H1 (cell line): ENCODE results near the gene CXCL16. TPM values are rescaled to one million over a fixed set of nuclear protein-coding genes. Genes with fewer than 3 reads are reported as not detected.

Experiments
- CTCF ChIA-PET: fragments of 300-600 bp; sonication (Branson Sonifier 250); formaldehyde crosslinking; loops from one replicate; lab custom pipeline; 2021; ENCODE audit not compliant: partially characterized antibody; lab: Charles Lee
- POLR2A ChIA-PET: fragments of 300-600 bp; sonication (Branson Sonifier 250); formaldehyde crosslinking; loops from one replicate; lab custom pipeline; 2021; ENCODE audit warnings: inconsistent platforms; ENCODE audit not compliant: partially characterized antibody; lab: Charles Lee
- DNase-seq, 2 experiments: peaks; one replicate each; pipeline versions ENCODE4 v3.0.0 to v3.0.0-alpha.2; 2010 to 2022; ENCODE audit warnings: low spot score in 2 of 2, low read depth in 1 of 2, mixed read lengths in 1 of 2
- FAIRE-seq: peaks from 2 replicates; lab custom pipeline; 2011; peaks lifted over from hg19 to GRCh38; lab: Jason Lieb, UNC
- H2AFZ ChIP-seq: 2 replicates; pipeline ENCODE4 v1.8.1; 2012; ENCODE audit warnings: low read length, inconsistent platforms
- H2AK5ac ChIP-seq: 2 replicates; pipeline ENCODE4 v1.6.1; 2013; ENCODE audit warnings: low read depth, low read length
- H2BK120ac ChIP-seq: replicated peaks from 2 replicates; pipeline ENCODE3; 2013; ENCODE audit warnings: low read depth, low read length, inconsistent platforms
- H2BK12ac ChIP-seq: 2 replicates; pipeline ENCODE4 v1.6.1; 2013; ENCODE audit warnings: low read depth, low read length
- H2BK15ac ChIP-seq: 2 replicates; pipeline ENCODE4 v1.6.1; 2013; ENCODE audit warnings: low read length
- H2BK20ac ChIP-seq: 2 replicates; pipeline ENCODE4 v1.6.1; 2013; ENCODE audit warnings: low read length
- H2BK5ac ChIP-seq: 2 replicates; pipeline ENCODE4 v1.6.1; 2013; ENCODE audit warnings: low read depth, low read length
- H3K14ac ChIP-seq: 2 replicates; pipeline ENCODE4 v1.6.1; 2013; ENCODE audit warnings: inconsistent platforms; ENCODE audit not compliant: insufficient read length
- H3K18ac ChIP-seq: 2 replicates; pipeline ENCODE4 v1.6.1; 2013; ENCODE audit warnings: low read length; ENCODE audit errors: extremely low read depth
- H3K23ac ChIP-seq: 2 replicates; pipeline ENCODE4 v1.6.1; 2013; ENCODE audit warnings: inconsistent platforms; ENCODE audit not compliant: insufficient read length
- H3K23me2 ChIP-seq: 2 replicates; pipeline ENCODE4 v1.6.1; 2013; ENCODE audit warnings: low read depth, low read length
- H3K27ac ChIP-seq: 2 replicates; pipeline ENCODE4 v1.6.1; 2011; ENCODE audit warnings: low read depth, low read length, inconsistent platforms
- H3K27me3 ChIP-seq, 4 experiments: replicated peaks in 1 of 4; 1 replicate in 1 of 4; 2 replicates in 3 of 4; pipeline versions ENCODE4 v1.6.1 to v1.8.1; 2011 to 2013; ENCODE audit warnings: low read length in 3 of 4, mild to moderate bottlenecking in 3 of 4, inconsistent platforms in 2 of 4, mixed read lengths in 2 of 4, moderate library complexity in 1 of 4; ENCODE audit not compliant: control insufficient read depth in 3 of 4, insufficient read depth in 3 of 4; ENCODE audit errors: extremely low read depth in 1 of 4
- H3K36me3 ChIP-seq, 4 experiments: 2 replicates each; pipeline versions ENCODE4 v1.6.1 to v1.8.1; 2011 to 2013; ENCODE audit warnings: mild to moderate bottlenecking in 4 of 4, low read length in 3 of 4, moderate library complexity in 2 of 4, control low read depth in 1 of 4, inconsistent platforms in 1 of 4; ENCODE audit not compliant: insufficient read depth in 4 of 4, control insufficient read depth in 2 of 4
- H3K4ac ChIP-seq: replicated peaks from 2 replicates; pipeline ENCODE3; 2013; ENCODE audit warnings: low read length, low read depth, mixed read lengths, inconsistent platforms; ENCODE audit not compliant: insufficient read length
- H3K4me1 ChIP-seq, 4 experiments: replicated peaks in 1 of 4; 1 replicate in 1 of 4; 2 replicates in 3 of 4; pipeline versions ENCODE4 v1.6.1 to v1.8.1; 2011 to 2013; ENCODE audit warnings: low read length in 3 of 4, inconsistent platforms in 2 of 4, mixed read lengths in 1 of 4; ENCODE audit not compliant: insufficient read depth in 4 of 4, control insufficient read depth in 3 of 4
- H3K4me2 ChIP-seq, 2 experiments: 2 replicates each; pipeline versions ENCODE4 v1.6.1 to v1.8.1; 2011 to 2013; ENCODE audit warnings: low read depth in 2 of 2, low read length in 2 of 2, control low read depth in 1 of 2, inconsistent platforms in 1 of 2, mild to moderate bottlenecking in 1 of 2; ENCODE audit not compliant: insufficient read depth in 1 of 2
- H3K4me3 ChIP-seq, 4 experiments: fragments of 200-600, 300-600 bp in 1 of 4; sonication (generic), shearing (Covaris generic), sonication (Bioruptor Twin) in 1 of 4; 2 replicates each; pipeline versions ENCODE4 v1.5.1 to v1.8.1; 2011 to 2016; ENCODE audit warnings: low read length in 4 of 4, low read depth in 3 of 4, control low read depth in 2 of 4, inconsistent platforms in 2 of 4, mild to moderate bottlenecking in 2 of 4, mixed read lengths in 1 of 4, moderate library complexity in 1 of 4; ENCODE audit not compliant: insufficient read depth in 2 of 4; ENCODE audit errors: extremely low read depth in 1 of 4
- H3K56ac ChIP-seq: replicated peaks from 2 replicates; pipeline ENCODE3; 2013; ENCODE audit warnings: low read depth, mild to moderate bottlenecking, mixed read lengths, low read length, inconsistent platforms; ENCODE audit not compliant: insufficient read length
- H3K79me1 ChIP-seq: 2 replicates; pipeline ENCODE4 v1.6.1; 2013; ENCODE audit warnings: low read depth, low read length, control low read depth
- H3K79me2 ChIP-seq, 2 experiments: 2 replicates each; pipeline versions ENCODE4 v1.6.1 to v1.8.1; 2012 to 2013; ENCODE audit warnings: low read length in 2 of 2, mild to moderate bottlenecking in 2 of 2, inconsistent platforms in 1 of 2; ENCODE audit not compliant: insufficient read depth in 2 of 2, control insufficient read depth in 1 of 2
- H3K9ac ChIP-seq, 4 experiments: replicated peaks in 1 of 4; 1 replicate in 1 of 4; 2 replicates in 3 of 4; pipeline versions ENCODE4 v1.6.1 to v1.8.1; 2011 to 2013; ENCODE audit warnings: low read depth in 3 of 4, low read length in 3 of 4, control low read depth in 2 of 4, mild to moderate bottlenecking in 2 of 4, moderate library complexity in 2 of 4, inconsistent platforms in 1 of 4; ENCODE audit errors: extremely low read depth in 1 of 4
- H3K9me3 ChIP-seq, 2 experiments: 2 replicates each; pipeline versions ENCODE4 v1.6.1 to v1.8.1; 2012 to 2013; ENCODE audit warnings: mild to moderate bottlenecking in 2 of 2, moderate library complexity in 2 of 2, control low read depth in 1 of 2, inconsistent platforms in 1 of 2, low read depth in 1 of 2, low read length in 1 of 2, mixed read lengths in 1 of 2; ENCODE audit not compliant: insufficient read depth in 2 of 2
- H4K20me1 ChIP-seq, 2 experiments: replicated peaks in 1 of 2; 2 replicates each; pipeline versions ENCODE3 to v1.8.1; 2011 to 2013; ENCODE audit warnings: inconsistent platforms in 2 of 2, low read length in 2 of 2, mild to moderate bottlenecking in 1 of 2; ENCODE audit not compliant: insufficient read depth in 2 of 2, control insufficient read depth in 1 of 2
- H4K5ac ChIP-seq: 2 replicates; pipeline ENCODE4 v1.6.1; 2013; ENCODE audit warnings: low read length, low read depth, mixed read lengths, inconsistent platforms; ENCODE audit not compliant: insufficient read length
- H4K8ac ChIP-seq: 2 replicates; pipeline ENCODE4 v1.8.0; 2013; ENCODE audit warnings: mild to moderate bottlenecking, moderate library complexity, low read length, inconsistent platforms; ENCODE audit not compliant: insufficient read depth; ENCODE audit errors: extremely low read depth
- H4K91ac ChIP-seq: replicated peaks from 2 replicates; pipeline ENCODE3; 2013; ENCODE audit warnings: low read length, mixed read lengths, inconsistent platforms; ENCODE audit not compliant: insufficient read length
- TBP ChIP-seq: IDR thresholded peaks from 2 replicates; pipeline ENCODE4 v1.6.1; 2011; ENCODE audit warnings: low read depth, low read length, improper control_type of control experiment
- TCF12 ChIP-seq: IDR thresholded peaks from 2 replicates; pipeline ENCODE4 v1.6.1; 2011; ENCODE audit warnings: low read depth, mild to moderate bottlenecking, low read length
- WGBS, 2 experiments: shearing (Covaris generic) in 1 of 2; methylation state at CpG; one replicate each; pipeline versions ENCODE4 v1.1.6 to v1.1.7; 2013 to 2015; ENCODE audit warnings: low lambda C conversion rate in 2 of 2, mixed read lengths in 2 of 2, inconsistent platforms in 1 of 2, low coverage in 1 of 2, missing lambda C conversion rate in 1 of 2; ENCODE audit not compliant: insufficient replicate concordance in 2 of 2, insufficient coverage in 1 of 2, insufficient read length in 1 of 2; ENCODE audit errors: extremely low coverage in 1 of 2, missing lambda C conversion rate in 1 of 2; 5-methylcytosine and 5-hydroxymethylcytosine counted together
- polyA plus RNA-seq, 7 experiments: library from polyadenylated mRNA; depleted of rRNA in 3 of 7; stranded (reverse) in 5 of 7; unstranded in 2 of 7; fragments of >200 nt in 5 of 7; fragments of 200-250 nt in 2 of 7; gene quantifications; 1 replicate in 5 of 7; 2 replicates in 1 of 7; 4 replicates in 1 of 7; pipeline versions ENCODE4 v1.2.1 to v1.2.3, GENCODE V29; 2011 to 2013; ENCODE audit warnings: missing spikeins in 2 of 7, mixed read lengths in 2 of 7
- total RNA-seq: library from RNA; stranded (reverse); fragmentation: NEBNext Ultra II Directional; extraction: Animal tissue kit (Norgen Biotek cat#: 25700); gene quantifications from 2 replicates; pipeline ENCODE4 v1.2.1, GENCODE V29; 2021

CXCL16 gene
- total and polyA plus RNA-seq, 2 of the 8 experiments (the other 6 are each of a cell fraction or from before 2014, with no cell fraction given) = 3.5 to 4.8 TPM

DNA sequence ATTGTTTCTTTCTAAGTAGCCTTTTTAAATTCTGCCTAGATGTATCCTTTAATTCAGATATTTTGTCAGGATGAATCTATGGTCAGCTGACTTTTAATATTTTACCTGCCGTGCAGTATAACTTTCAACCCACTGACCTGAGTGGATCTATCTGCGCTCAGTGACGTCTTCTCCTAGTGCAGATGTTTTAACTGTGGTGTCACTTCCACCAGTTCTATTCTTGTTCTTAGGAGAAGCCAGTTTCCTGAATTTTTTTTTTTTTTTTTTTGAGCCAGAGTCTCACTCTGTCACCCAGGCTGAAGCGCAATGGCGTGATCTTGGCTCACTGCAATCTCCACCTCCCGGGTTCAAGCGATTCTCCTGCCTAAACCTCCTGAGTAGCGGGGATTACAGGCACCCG, 27.0 kb upstream of the CXCL16 start:
- Histone ChIP-seq H3K4me1 (no peaks in the 10 kb centered on the region), H2AK5ac (no peak overlapping the region), H3K9me3 (no peaks in the 10 kb centered on the region), H4K20me1 (no peaks in the 10 kb centered on the region), H3K23ac (no peak overlapping the region), H2BK20ac (no peak overlapping the region), H4K91ac (no peak overlapping the region), H3K4ac (no peak overlapping the region), H2AFZ (no peak overlapping the region), H3K79me2 (no peaks in the 10 kb centered on the region), H3K27me3 (no peaks in the 10 kb centered on the region), H3K27ac (no peak overlapping the region), H2BK12ac (no peak overlapping the region), H3K4me2 (no peak overlapping the region), H3K79me1 (no peaks in the 10 kb centered on the region; the same call in 1 of the 2 replicates), H3K23me2 (no peaks in the 10 kb centered on the region), H3K14ac (no peak overlapping the region), H3K56ac (no peak overlapping the region), H2BK15ac (no peak overlapping the region), H3K9ac (no peak overlapping the region), H2BK5ac (no peak overlapping the region), H4K5ac (no peak overlapping the region), H3K36me3 (no peaks in the 10 kb centered on the region), H2BK120ac (no peak overlapping the region), H4K8ac (no peak overlapping the region), H3K4me3 (no peak overlapping the region), H3K18ac (no peak overlapping the region)
- ChIA-PET CTCF (interaction anchor here (0.6 kb wide), 1 partner anchor 9 kb away, joined by 3 read pairs; no protein-coding TSS in a partner anchor), POLR2A (no interaction called here)
- whole genome bisulfite sequencing, 2 experiments = 88% methylated on average over 7 of the region's 9 CpGs; no CpG with 5 or more reads in 1 of the 2 experiments
- TF ChIP-seq TBP = no peak
- no peak for TF ChIP-seq TCF12
- DNase-seq = no peak
- no peak for FAIRE-seq
